Upper lobe of left lung (tissue), 4 donors: ENCODE data around the gene CFAP119.

ENCODE experiments used
- POLR2A ChIP-seq, 4 donors: fragments of 450-650 bp; IDR thresholded peaks; one replicate each; pipeline ENCODE4 v1.5.1; 2016 to 2017; ENCODE audit warnings: antibody characterized with exemption in 4 of 4, mild to moderate bottlenecking in 2 of 4
- POLR2AphosphoS5 ChIP-seq, 2 donors: sonication (generic); formaldehyde crosslinking; IDR thresholded peaks; one replicate each; pipeline ENCODE4 v1.5.1; 2017; ENCODE audit warnings: antibody characterized with exemption in 2 of 2

GRCh38 chr16:30766206-30766932, 4.5 kb upstream of the CFAP119 start:
- TF ChIP-seq POLR2AphosphoS5 (IDR thresholded peaks at IDR 0.05), result no peak
- TF ChIP-seq POLR2A (IDR thresholded peaks at IDR 0.05), result no peak
